IMR-90 (cell line): Measurements from ENCODE around the gene PTCH2. TPM values are rescaled to one million over a fixed set of nuclear protein-coding genes. Genes with fewer than 3 reads are reported as not detected.

Experiments used
- ATAC-seq: fragments of 200-7000 bp; cut with Tn5 transposase; 2 replicates; pipeline ENCODE4 v1.9.1; 2020; ENCODE audit warnings: low read depth, mild to moderate bottlenecking, moderate library complexity
- BruUV-seq: library from RNA; stranded (reverse); fragments of 400-500 nt; replicated peaks from 2 replicates; lab custom pipeline; 2021; lab: Mats Ljungman, UMichigan
- CTCF ChIA-PET: fragments of 300-600 bp; formaldehyde crosslinking; extraction: SDS; loops from one replicate; lab custom pipeline; 2021; ENCODE audit warnings: antibody characterized with exemption; lab: Yijun Ruan, JAX
- POLR2A ChIA-PET: fragments of 300-600 bp; sonication (Branson Sonifier 250); formaldehyde crosslinking; loops from one replicate; lab custom pipeline; 2022; ENCODE audit warnings: antibody characterized with exemption; ENCODE audit not compliant: unreplicated experiment; lab: Charles Lee
- DNase-seq: peaks from one replicate; pipeline ENCODE4 v3.0.0; 2013
- H2AFZ ChIP-seq: replicated peaks from 2 replicates; pipeline ENCODE3; 2013; ENCODE audit warnings: low read length, mild to moderate bottlenecking; ENCODE audit not compliant: poor library complexity
- H2AK5ac ChIP-seq: 2 replicates; pipeline ENCODE4 v1.6.1; 2013; ENCODE audit warnings: low read depth, low read length, inconsistent platforms
- H2AK9ac ChIP-seq: replicated peaks from 2 replicates; pipeline ENCODE3; 2013; ENCODE audit warnings: mild to moderate bottlenecking, low read depth, low read length, moderate library complexity; ENCODE audit not compliant: poor library complexity
- H2BK120ac ChIP-seq: 2 replicates; pipeline ENCODE4 v1.6.1; 2013; ENCODE audit warnings: low read depth, low read length, inconsistent platforms
- H2BK15ac ChIP-seq: 3 replicates; pipeline ENCODE4 v1.6.1; 2013; ENCODE audit warnings: low read depth, low read length, inconsistent platforms
- H2BK20ac ChIP-seq: 2 replicates; pipeline ENCODE4 v1.6.1; 2013; ENCODE audit warnings: low read depth, mild to moderate bottlenecking, inconsistent platforms, low read length, moderate library complexity
- H2BK5ac ChIP-seq: 2 replicates; pipeline ENCODE4 v1.6.1; 2013; ENCODE audit warnings: mild to moderate bottlenecking, low read depth, low read length, inconsistent platforms; ENCODE audit not compliant: poor library complexity, severe bottlenecking
- H3K14ac ChIP-seq: replicated peaks from 2 replicates; pipeline ENCODE4 v1.6.1; 2013; ENCODE audit warnings: low read depth, low read length, inconsistent platforms
- H3K18ac ChIP-seq: 2 replicates; pipeline ENCODE4 v1.6.1; 2013; ENCODE audit warnings: low read depth, low read length, control low read depth
- H3K23ac ChIP-seq: 2 replicates; pipeline ENCODE4 v1.6.1; 2013; ENCODE audit warnings: low read depth, low read length, inconsistent platforms
- H3K27ac ChIP-seq: 2 replicates; pipeline ENCODE4 v1.5.1; 2013; ENCODE audit warnings: mild to moderate bottlenecking, control low read depth, low read length; ENCODE audit not compliant: insufficient read depth
- H3K27me3 ChIP-seq: 2 replicates; pipeline ENCODE4 v1.6.1; 2013; ENCODE audit warnings: low read length; ENCODE audit not compliant: control insufficient read depth, insufficient read depth
- H3K36me3 ChIP-seq: 2 replicates; pipeline ENCODE4 v1.6.1; 2013; ENCODE audit warnings: low read length, mixed read lengths; ENCODE audit not compliant: control insufficient read depth, insufficient read depth
- H3K4ac ChIP-seq: 2 replicates; pipeline ENCODE4 v1.6.1; 2013; ENCODE audit warnings: low read depth, low read length, inconsistent platforms
- H3K4me1 ChIP-seq: 2 replicates; pipeline ENCODE4 v1.6.1; 2013; ENCODE audit warnings: low read length, mixed read lengths; ENCODE audit not compliant: control insufficient read depth, insufficient read depth
- H3K4me2 ChIP-seq: 2 replicates; pipeline ENCODE4 v1.6.1; 2013; ENCODE audit warnings: low read depth, mild to moderate bottlenecking, control low read depth, low read length, moderate library complexity
- H3K4me3 ChIP-seq: 2 replicates; pipeline ENCODE4 v1.5.1; 2013; ENCODE audit warnings: low read depth, mild to moderate bottlenecking, control low read depth, low read length, moderate library complexity; ENCODE audit not compliant: insufficient read depth
- H3K56ac ChIP-seq: 2 replicates; pipeline ENCODE4 v1.6.1; 2013; ENCODE audit warnings: low read length, inconsistent platforms; ENCODE audit not compliant: insufficient read depth; ENCODE audit errors: extremely low read depth
- H3K79me1 ChIP-seq, 2 experiments: 2 replicates each; pipeline ENCODE4 v1.6.1; 2013; ENCODE audit warnings: low read length in 2 of 2, inconsistent platforms in 1 of 2, low read depth in 1 of 2
- H3K9ac ChIP-seq: 2 replicates; pipeline ENCODE4 v1.6.1; 2013; ENCODE audit warnings: low read depth, low read length, control low read depth
- H3K9me1 ChIP-seq: 2 replicates; pipeline ENCODE4 v1.6.1; 2013; ENCODE audit warnings: low read length, inconsistent platforms; ENCODE audit not compliant: insufficient read depth
- H3K9me3 ChIP-seq: 2 replicates; pipeline ENCODE4 v1.6.1; 2013; ENCODE audit warnings: low read length; ENCODE audit not compliant: control insufficient read depth, insufficient read depth
- H4K20me1 ChIP-seq: 2 replicates; pipeline ENCODE4 v1.6.1; 2013; ENCODE audit warnings: low read length, inconsistent platforms; ENCODE audit not compliant: insufficient read depth
- H4K5ac ChIP-seq: 2 replicates; pipeline ENCODE4 v1.6.1; 2013; ENCODE audit warnings: mild to moderate bottlenecking, low read depth, low read length, control low read depth
- H4K8ac ChIP-seq, 2 experiments: 2 replicates each; pipeline ENCODE4 v1.6.1; 2013; ENCODE audit warnings: low read depth in 2 of 2, low read length in 2 of 2, control low read depth in 1 of 2, inconsistent platforms in 1 of 2
- H4K91ac ChIP-seq: 2 replicates; pipeline ENCODE4 v1.6.1; 2013; ENCODE audit warnings: low read depth, low read length, inconsistent platforms; ENCODE audit not compliant: insufficient read depth
- POLR2A ChIP-seq: IDR thresholded peaks from 2 replicates; pipeline ENCODE4 v1.6.1; 2012; ENCODE audit warnings: mild to moderate bottlenecking, low read depth, low read length
- WGBS, 2 experiments: methylation state at CpG; one replicate each; pipeline versions ENCODE4 v1.1.5 to v1.1.7; 2013; ENCODE audit warnings: missing lambda C conversion rate in 2 of 2; ENCODE audit not compliant: insufficient read length in 1 of 2; ENCODE audit errors: extremely low coverage in 2 of 2; 5-methylcytosine and 5-hydroxymethylcytosine counted together
- dilution Hi-C: fragments of 300-500 bp; cut with HindIII; formaldehyde crosslinking; loops from one replicate; pipeline ENCODE4 v1.14.3; 2018; ENCODE audit warnings: low sequenced_read_pairs; ENCODE audit not compliant: unreplicated experiment
- in situ Hi-C: fragments of 300-500 bp; cut with MboI; formaldehyde crosslinking; loops from 3 replicates; pipeline ENCODE4 v1.14.3; 2019; ENCODE audit warnings: low sequenced_read_pairs, inconsistent platforms, mixed read lengths
- intact Hi-C: fragments of 100-400 bp; cut with micrococcal nuclease; formaldehyde crosslinking; loops from 2 replicates; pipeline ENCODE4 v1.10.0; 2022
- polyA plus RNA-seq, 3 experiments: library from polyadenylated mRNA; depleted of rRNA; stranded (reverse); fragments of >200 nt; gene quantifications; 2 replicates each; pipeline ENCODE4 v1.2.3, GENCODE V29; 2012; ENCODE audit warnings: low replicate concordance in 1 of 3
- total RNA-seq: library from RNA; depleted of rRNA; stranded (reverse); fragments of >200 nt; gene quantifications from 2 replicates; pipeline ENCODE4 v1.2.3, GENCODE V29; 2012

The PTCH2 gene
- total and polyA plus RNA-seq, 2 of the 4 experiments (the other 2 are of a cell fraction): under 0.01 to 0.56 TPM

- no peak for TF ChIP-seq POLR2A
- no TSS peak for BruUV-seq
- DNase-seq: no peak
- Histone ChIP-seq H2BK20ac (no peak overlapping the region), H3K27ac (no peak overlapping the region), H4K20me1 (peaks cover 51% of the 10 kb centered on the region), H2BK15ac (no peak overlapping the region), H2BK120ac (no peak overlapping the region), H3K4me2 (no peak overlapping the region; the same call in 1 of the 2 replicates), H3K18ac (no peak overlapping the region), H3K36me3 (peaks cover 44% of the 10 kb centered on the region), H3K4me1 (peaks cover 17% of the 10 kb centered on the region), H2AK9ac (no peak overlapping the region), H3K9me3 (no peaks in the 10 kb centered on the region), H2BK5ac (no peak overlapping the region), H2AK5ac (no peak overlapping the region), H3K14ac (no peak overlapping the region), H3K9me1 (peaks cover 19% of the 10 kb centered on the region), H3K4ac (no peak overlapping the region), H3K23ac (no peak overlapping the region), H3K27me3 (no peaks in the 10 kb centered on the region; the same call in 1 of the 2 replicates), H2AFZ (no peak overlapping the region), H4K5ac (no peak overlapping the region), H4K8ac (no peak overlapping the region), H3K4me3 (no peak overlapping the region), H4K91ac (no peak overlapping the region), H3K79me1 (peaks cover 17 to 65% of the 10 kb centered on the region in 2 experiments), H3K56ac (no peak overlapping the region), H3K9ac (no peak overlapping the region)
- dilution Hi-C loops (no loop called here), in situ Hi-C loops (no loop called here), intact Hi-C loops (no loop called here)
- ChIA-PET POLR2A (no interaction called here), CTCF (no interaction called here)
- no peak for ATAC-seq
- WGBS, 2 experiments: 100% methylated on average over 3 of the region's 6 CpGs; no CpG with 5 or more reads in 1 of the 2 experiments
Observed at GRCh38 chr1:44778705-44779576, 64.1 kb downstream of the PTCH2 start.
